HEK293 (cell line): ENCODE measurements around the gene IL17RC.

ENCODE experiments used
- ZFP3 ChIP-seq: fragments of 450-650 bp; formaldehyde crosslinking; IDR thresholded peaks from 2 replicates; pipeline ENCODE4 v1.5.1; 2016; ENCODE audit warnings: low read depth, missing biosample characterization, missing genetic modification characterization
- ZNF16 ChIP-seq: fragments of 450-650 bp; formaldehyde crosslinking; IDR thresholded peaks from 2 replicates; pipeline ENCODE4 v1.5.1; 2016; ENCODE audit warnings: low read depth, missing biosample characterization, missing genetic modification characterization
- ZNF398 ChIP-seq: fragments of 450-650 bp; formaldehyde crosslinking; IDR thresholded peaks from 2 replicates; pipeline ENCODE4 v1.5.1; 2017; ENCODE audit warnings: missing biosample characterization, missing genetic modification characterization
- ZNF621 ChIP-seq: fragments of 450-650 bp; formaldehyde crosslinking; IDR thresholded peaks from 2 replicates; pipeline ENCODE4 v1.5.1; 2017; ENCODE audit warnings: missing biosample characterization, missing genetic modification characterization
- TF ChIP-seq, protein P1 (sequence below): fragments of 450-650 bp; formaldehyde crosslinking; IDR thresholded peaks from 2 replicates; pipeline ENCODE4 v1.5.1; 2016; ENCODE audit warnings: missing biosample characterization, missing genetic modification characterization

- TF ChIP-seq ZFP3 (tag by site-specific recombination) (no peak), ZNF621 (tag by site-specific recombination) (no peak), ZNF398 (tag by site-specific recombination) (no peak), ZNF16 (tag by site-specific recombination) (no peak)
- TF ChIP-seq, protein P1, sequence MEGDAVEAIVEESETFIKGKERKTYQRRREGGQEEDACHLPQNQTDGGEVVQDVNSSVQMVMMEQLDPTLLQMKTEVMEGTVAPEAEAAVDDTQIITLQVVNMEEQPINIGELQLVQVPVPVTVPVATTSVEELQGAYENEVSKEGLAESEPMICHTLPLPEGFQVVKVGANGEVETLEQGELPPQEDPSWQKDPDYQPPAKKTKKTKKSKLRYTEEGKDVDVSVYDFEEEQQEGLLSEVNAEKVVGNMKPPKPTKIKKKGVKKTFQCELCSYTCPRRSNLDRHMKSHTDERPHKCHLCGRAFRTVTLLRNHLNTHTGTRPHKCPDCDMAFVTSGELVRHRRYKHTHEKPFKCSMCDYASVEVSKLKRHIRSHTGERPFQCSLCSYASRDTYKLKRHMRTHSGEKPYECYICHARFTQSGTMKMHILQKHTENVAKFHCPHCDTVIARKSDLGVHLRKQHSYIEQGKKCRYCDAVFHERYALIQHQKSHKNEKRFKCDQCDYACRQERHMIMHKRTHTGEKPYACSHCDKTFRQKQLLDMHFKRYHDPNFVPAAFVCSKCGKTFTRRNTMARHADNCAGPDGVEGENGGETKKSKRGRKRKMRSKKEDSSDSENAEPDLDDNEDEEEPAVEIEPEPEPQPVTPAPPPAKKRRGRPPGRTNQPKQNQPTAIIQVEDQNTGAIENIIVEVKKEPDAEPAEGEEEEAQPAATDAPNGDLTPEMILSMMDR (tag by site-specific recombination): no peak
These were observed 39.9 kb upstream of the IL17RC start for GRCh38 chr3:9876991-9877390.
